ENCODE results near the gene BCL7B. TPM values are rescaled to one million over a fixed set of nuclear protein-coding genes. Genes with fewer than 3 reads are reported as not detected.
"Not testable (repeated sequence)": the region's sequence is repeated elsewhere in the genome, so short reads cannot be mapped to it uniquely, and the experiment has no call there.

The BCL7B gene
- total RNA-seq, 2 donors from 2014 or later = 78.7 to 83.7 TPM

GRCh38 chr7:73582664-73583202, 25.2 kb upstream of the BCL7B start:
- H3K4me3 Mint-ChIP-seq = no peak overlapping the region
- H3K27me3 Mint-ChIP-seq = peaks cover 0 to 2% of the 10 kb centered on the region in 2 donors
- no peaks in the 10 kb centered on the region for H3K36me3 Mint-ChIP-seq
- H3K27ac Mint-ChIP-seq = no peak overlapping the region
- DNase-seq (ENCODE audit: low spot score) (no peak), ATAC-seq (no peak)
- peaks cover 19 to 22% of the 10 kb centered on the region in 2 donors for H3K4me1 Mint-ChIP-seq (ENCODE audit: low read depth in 2 of 2)
- no peaks in the 10 kb centered on the region for H3K9me3 Mint-ChIP-seq

DNA sequence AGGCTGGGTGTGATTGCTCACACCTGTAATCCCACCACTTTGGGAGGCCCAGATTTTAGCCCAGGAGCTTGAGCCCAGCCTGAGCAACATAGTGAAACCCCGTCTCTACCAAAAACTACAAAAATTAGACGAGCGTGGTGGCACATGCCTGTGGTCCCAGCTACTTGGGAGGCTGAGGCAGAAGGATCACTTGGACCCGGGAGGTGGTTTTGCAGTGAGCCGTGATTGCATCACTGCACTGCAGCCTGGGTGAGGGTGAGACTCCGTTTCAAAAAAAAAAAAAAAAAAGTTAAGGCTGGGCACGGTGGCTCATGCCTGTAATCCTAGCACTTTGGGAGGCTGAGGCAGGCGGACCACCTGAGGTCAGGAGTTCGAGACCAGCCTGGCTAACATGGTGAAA, 23.5 kb upstream of the BCL7B start:
- peaks cover 20 to 22% of the 10 kb centered on the region in 2 donors for H3K4me1 Mint-ChIP-seq (ENCODE audit: low read depth in 2 of 2)
- ATAC-seq; DNase-seq (ENCODE audit: low spot score); H3K36me3 Mint-ChIP-seq; H3K27ac Mint-ChIP-seq; H3K9me3 Mint-ChIP-seq; H3K27me3 Mint-ChIP-seq; H3K4me3 Mint-ChIP-seq: not testable (repeated sequence)

GRCh38 chr7:73578342-73579128, 21.0 kb upstream of the BCL7B start, which contains the start of gene TBL2:
Gene TBL2 (minus strand): TSS chr7:73578579. CDS start chr7:73578549, 30 bp downstream.
- ATAC-seq = peak; percentile 96 to 97
- Mint-ChIP-seq H3K27me3 (peaks cover 0 to 2% of the 10 kb centered on the region in 2 donors), H3K36me3 (no peaks in the 10 kb centered on the region), H3K27ac (peak within 1 kb of the TSS; percentile 86 to 99), H3K4me1 (ENCODE audit: low read depth in 2 of 2) (peaks cover 22% of the 10 kb centered on the region in 2 donors), H3K9me3 (no peaks in the 10 kb centered on the region), H3K4me3 (peak within 1 kb of the TSS; percentile 99)
- DNase-seq (ENCODE audit: low spot score) = peak; percentile 98

- peak in 1 of 2 donors; percentile 3 for ATAC-seq
- no peak for DNase-seq (ENCODE audit: low spot score)
- H3K4me3 Mint-ChIP-seq = peak overlapping the region; percentile 99
- H3K27ac Mint-ChIP-seq = peak overlapping the region; percentile 86 to 99
- peaks cover 0 to 2% of the 10 kb centered on the region in 2 donors for H3K27me3 Mint-ChIP-seq
- H3K4me1 Mint-ChIP-seq (ENCODE audit: low read depth in 2 of 2) = peaks cover 22% of the 10 kb centered on the region in 2 donors
- no peaks in the 10 kb centered on the region for H3K36me3 Mint-ChIP-seq
- no peaks in the 10 kb centered on the region for H3K9me3 Mint-ChIP-seq
These were observed 20.3 kb upstream of the BCL7B start for GRCh38 chr7:73577627-73578341.

DNA sequence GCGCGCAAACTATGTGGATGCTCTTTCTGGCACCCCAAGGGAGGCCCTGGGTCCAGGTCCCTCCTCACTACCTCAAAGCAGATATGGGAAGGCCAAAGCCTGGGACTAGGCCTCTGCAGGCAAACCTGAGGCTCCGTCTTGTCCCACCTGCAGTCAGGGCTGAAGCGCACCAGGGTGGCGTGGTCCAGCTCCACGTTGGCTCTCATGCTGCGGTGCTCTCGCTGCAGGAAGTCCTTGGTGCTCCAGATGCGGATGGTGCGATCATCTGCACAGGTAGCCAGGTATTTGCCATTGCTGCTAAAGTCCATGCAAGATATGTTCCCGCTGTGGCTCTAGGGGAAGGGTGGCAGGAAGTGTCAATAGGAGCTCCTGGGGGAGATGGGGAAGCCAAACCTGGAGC, 16.3 kb upstream of the BCL7B start:
- H3K27ac Mint-ChIP-seq = no peak overlapping the region
- H3K4me3 Mint-ChIP-seq = no peak overlapping the region
- DNase-seq (ENCODE audit: low spot score) (no peak), ATAC-seq (no peak)
- peaks cover 12% of the 10 kb centered on the region for H3K36me3 Mint-ChIP-seq
- H3K4me1 Mint-ChIP-seq (ENCODE audit: low read depth in 2 of 2) = peaks cover 13 to 16% of the 10 kb centered on the region in 2 donors
- H3K27me3 Mint-ChIP-seq = peaks cover 0 to under 1% of the 10 kb centered on the region in 2 donors
- no peaks in the 10 kb centered on the region for H3K9me3 Mint-ChIP-seq

DNA sequence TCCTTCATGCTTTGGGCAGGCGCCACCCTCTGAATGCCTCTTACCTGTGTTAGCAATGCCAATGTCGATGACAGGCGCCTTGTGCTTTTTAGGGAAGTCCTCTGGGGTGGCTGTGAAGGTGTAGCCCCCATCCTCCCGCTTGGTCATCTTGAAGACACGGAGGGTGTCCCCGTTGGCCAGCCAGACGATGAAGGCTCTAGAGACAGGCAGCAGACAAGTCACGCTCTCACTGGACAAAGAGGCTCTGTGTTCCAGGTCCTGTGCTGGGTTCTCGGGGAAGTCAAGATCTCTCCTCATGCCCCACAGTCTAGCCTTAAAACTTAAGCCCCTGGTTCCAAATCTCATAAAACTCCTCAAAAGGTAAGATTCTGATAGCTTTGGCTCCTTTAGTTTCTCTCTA, 15.8 kb upstream of the BCL7B start:
- H3K27me3 Mint-ChIP-seq = no peaks in the 10 kb centered on the region
- no peak overlapping the region for H3K4me3 Mint-ChIP-seq
- ATAC-seq = no peak
- H3K27ac Mint-ChIP-seq = no peak overlapping the region
- no peaks in the 10 kb centered on the region for H3K9me3 Mint-ChIP-seq
- no peak for DNase-seq (ENCODE audit: low spot score)
- peaks cover 12% of the 10 kb centered on the region for H3K36me3 Mint-ChIP-seq
- peaks cover 11 to 13% of the 10 kb centered on the region in 2 donors for H3K4me1 Mint-ChIP-seq (ENCODE audit: low read depth in 2 of 2)

DNA sequence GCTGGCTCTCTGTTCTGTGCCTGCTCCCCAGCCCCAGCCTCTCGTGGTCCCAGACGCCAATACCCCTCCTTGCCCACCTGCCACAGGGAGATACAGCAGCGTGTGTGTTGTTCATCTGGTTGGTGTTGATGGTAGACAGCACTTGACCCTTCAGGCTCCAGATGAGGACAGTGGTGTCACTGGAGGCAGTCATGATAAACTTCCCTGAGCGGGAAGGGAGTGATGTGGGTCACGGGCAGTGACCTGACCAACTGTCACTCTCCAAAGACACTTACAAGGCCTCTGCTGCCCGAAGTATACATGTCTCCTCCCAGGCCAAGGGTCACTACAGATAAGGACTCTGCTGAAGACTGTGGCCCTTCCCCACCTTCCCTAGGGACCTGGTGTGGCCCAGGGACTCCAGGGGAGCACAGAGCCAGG, 15.3 kb upstream of the BCL7B start:
- ATAC-seq = no peak
- DNase-seq (ENCODE audit: low spot score) = no peak
- Mint-ChIP-seq H3K36me3 (peaks cover 12% of the 10 kb centered on the region), H3K27ac (no peak overlapping the region), H3K9me3 (no peaks in the 10 kb centered on the region), H3K4me1 (ENCODE audit: low read depth in 2 of 2) (peaks cover 9 to 11% of the 10 kb centered on the region in 2 donors), H3K4me3 (no peak overlapping the region), H3K27me3 (no peaks in the 10 kb centered on the region)

- Mint-ChIP-seq H3K27ac (no peak overlapping the region), H3K27me3 (no peaks in the 10 kb centered on the region), H3K4me3 (no peak overlapping the region), H3K4me1 (ENCODE audit: low read depth in 2 of 2) (peaks cover 7 to 11% of the 10 kb centered on the region in 2 donors), H3K9me3 (no peaks in the 10 kb centered on the region), H3K36me3 (peaks cover 12% of the 10 kb centered on the region)
- ATAC-seq = no peak
- no peak for DNase-seq (ENCODE audit: low spot score)
These were observed 13.5 kb upstream of the BCL7B start for GRCh38 chr7:73570977-73571376.

DNA sequence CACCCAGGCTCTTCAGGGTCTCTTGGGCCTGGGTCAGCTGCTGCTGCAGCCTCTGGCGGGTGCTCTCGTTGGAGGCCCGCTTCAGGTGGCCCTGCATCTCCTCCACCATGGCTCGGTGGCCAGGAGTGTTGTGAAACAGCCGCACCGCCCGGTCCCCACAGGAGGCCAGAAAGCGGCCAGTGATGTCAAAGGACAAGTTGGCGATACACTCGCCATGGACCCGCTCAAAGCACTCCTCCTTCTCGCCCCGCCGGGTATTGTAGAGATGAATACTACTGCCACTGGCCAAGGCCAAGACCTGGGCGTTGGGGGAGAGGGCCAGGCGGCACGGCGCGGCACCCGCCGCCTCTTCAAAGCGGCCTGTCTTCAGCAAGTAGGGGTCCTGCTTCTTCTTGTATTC, 13.0 kb upstream of the BCL7B start:
- DNase-seq (ENCODE audit: low spot score) (no peak), ATAC-seq (peak in 1 of 2 donors; percentile 14)
- Mint-ChIP-seq H3K4me1 (ENCODE audit: low read depth in 2 of 2) (peaks cover 12 to 16% of the 10 kb centered on the region in 2 donors), H3K36me3 (peaks cover 12% of the 10 kb centered on the region), H3K27ac (no peak overlapping the region), H3K9me3 (no peaks in the 10 kb centered on the region), H3K4me3 (no peak overlapping the region), H3K27me3 (no peaks in the 10 kb centered on the region)

- H3K4me1 Mint-ChIP-seq (ENCODE audit: low read depth in 2 of 2) = peaks cover 15% of the 10 kb centered on the region in 2 donors
- H3K27me3 Mint-ChIP-seq = no peaks in the 10 kb centered on the region
- DNase-seq (ENCODE audit: low spot score) = no peak
- ATAC-seq = no peak
- H3K9me3 Mint-ChIP-seq = no peaks in the 10 kb centered on the region
- H3K36me3 Mint-ChIP-seq = peaks cover 12% of the 10 kb centered on the region
- no peak overlapping the region for H3K27ac Mint-ChIP-seq
- no peak overlapping the region for H3K4me3 Mint-ChIP-seq
These were observed 11.6 kb upstream of the BCL7B start for GRCh38 chr7:73569042-73569608.

- DNase-seq (ENCODE audit: low spot score) (no peak), ATAC-seq (no peak)
- Mint-ChIP-seq H3K36me3 (peaks cover 12% of the 10 kb centered on the region), H3K27ac (no peak overlapping the region), H3K9me3 (no peaks in the 10 kb centered on the region), H3K4me1 (ENCODE audit: low read depth in 2 of 2) (peaks cover 15% of the 10 kb centered on the region in 2 donors), H3K4me3 (no peak overlapping the region), H3K27me3 (no peaks in the 10 kb centered on the region)
These were observed 10.6 kb upstream of the BCL7B start for GRCh38 chr7:73567846-73568685.

DNA sequence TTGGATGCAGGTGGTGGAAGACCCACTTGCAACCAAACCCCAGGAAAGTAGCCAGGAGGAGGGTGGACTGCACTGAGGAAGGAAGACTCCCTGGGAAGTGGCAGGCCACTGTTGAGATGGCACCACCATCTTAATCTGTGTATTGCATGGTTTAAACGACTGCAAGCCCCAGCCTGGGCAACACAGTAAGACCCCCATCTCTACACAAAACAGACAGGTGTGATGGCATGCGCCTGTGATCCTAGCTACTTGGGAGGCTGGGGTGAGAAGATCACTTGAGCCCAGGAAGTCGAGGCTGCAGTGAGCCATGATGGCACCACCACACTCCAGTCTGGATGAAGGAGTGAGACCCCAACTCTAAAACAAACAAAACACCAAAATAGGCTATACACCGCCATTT, 9.7 kb upstream of the BCL7B start:
- no peak overlapping the region for H3K4me3 Mint-ChIP-seq
- ATAC-seq (no peak), DNase-seq (ENCODE audit: low spot score) (no peak)
- peaks cover 9% of the 10 kb centered on the region for H3K36me3 Mint-ChIP-seq
- H3K4me1 Mint-ChIP-seq (ENCODE audit: low read depth in 2 of 2) = peaks cover 15% of the 10 kb centered on the region in 2 donors
- no peaks in the 10 kb centered on the region for H3K27me3 Mint-ChIP-seq
- no peaks in the 10 kb centered on the region for H3K9me3 Mint-ChIP-seq
- H3K27ac Mint-ChIP-seq = no peak overlapping the region

DNA sequence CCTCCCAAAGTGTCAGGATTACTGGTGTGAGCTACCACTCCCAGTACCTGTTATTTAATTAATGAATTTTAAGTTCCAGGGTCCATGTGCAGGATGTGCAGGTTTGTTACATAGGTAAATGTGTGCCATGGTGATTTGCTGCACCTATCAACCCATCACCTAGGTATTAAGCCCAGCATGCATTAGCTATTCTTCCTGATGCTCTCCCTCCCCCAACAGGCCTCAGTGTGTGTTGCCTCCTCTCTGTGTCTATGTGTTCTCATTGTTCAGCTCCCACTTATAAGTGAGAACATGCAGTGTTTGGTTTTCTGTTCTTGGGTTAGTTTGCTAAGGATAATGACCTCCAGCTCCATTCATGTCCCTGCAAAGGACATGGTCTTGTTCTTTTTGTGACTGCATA, 8.9 kb upstream of the BCL7B start:
- not testable (repeated sequence) for H3K36me3 Mint-ChIP-seq; ATAC-seq; H3K27me3 Mint-ChIP-seq; DNase-seq (ENCODE audit: low spot score); H3K9me3 Mint-ChIP-seq
- Mint-ChIP-seq H3K4me1 (ENCODE audit: low read depth in 2 of 2) (peaks cover 15% of the 10 kb centered on the region in 2 donors), H3K4me3 (peak overlapping the region; percentile 90), H3K27ac (peak overlapping the region; percentile 26 to 50)
